HEK293T (cell line): Measurements from ENCODE around the gene C5AR2.

Experiments used
- CTBP1 ChIP-seq: fragments of 450-650 bp; IDR thresholded peaks from 2 replicates; pipeline ENCODE4 v1.6.1; 2016; ENCODE audit warnings: borderline replicate concordance
- FOXK2 ChIP-seq: fragments of 450-650 bp; IDR thresholded peaks from 2 replicates; pipeline ENCODE4 v1.6.1; 2016; ENCODE audit warnings: mild to moderate bottlenecking
- FOXM1 ChIP-seq: fragments of 450-650 bp; IDR thresholded peaks from 2 replicates; pipeline ENCODE4 v1.6.1; 2017; ENCODE audit warnings: mild to moderate bottlenecking, borderline replicate concordance
- ZNF384 ChIP-seq: fragments of 450-650 bp; IDR thresholded peaks from 2 replicates; pipeline ENCODE4 v1.6.1; 2016

- no peak for TF ChIP-seq FOXK2
- no peak for TF ChIP-seq FOXM1
- TF ChIP-seq ZNF384: no peak
- no peak for TF ChIP-seq CTBP1
Observed at GRCh38 chr19:47380559-47380958, 48.6 kb downstream of the C5AR2 start.
